ENCODE results near the gene TTLL11. TPM values are rescaled to one million over a fixed set of nuclear protein-coding genes. Genes with fewer than 3 reads are reported as not detected.

The TTLL11 gene
- total RNA-seq, 1 donor from 2014 or later, result 6.9 TPM

- Histone ChIP-seq H3K9me3 (ENCODE audit: insufficient read depth, low read depth, low read length) (no peaks in the 10 kb centered on the region), H3K9ac (ENCODE audit: low read length) (no peak overlapping the region), H3K27me3 (ENCODE audit: insufficient read depth, low read length) (peaks cover 3% of the 10 kb centered on the region), H3K4me2 (ENCODE audit: low read length) (no peak overlapping the region), H2AFZ (ENCODE audit: low read depth, low read length) (no peak overlapping the region), H3K4me1 (ENCODE audit: insufficient read depth, low read length) (peaks cover 18% of the 10 kb centered on the region), H3K4me3 (ENCODE audit: insufficient read depth, low read depth, low read length) (no peak overlapping the region), H3K27ac (ENCODE audit: low read depth, low read length) (no peak overlapping the region), H3K36me3 (ENCODE audit: insufficient read depth, low read length) (no peaks in the 10 kb centered on the region), H3K79me2 (ENCODE audit: insufficient read depth, low read length) (no peaks in the 10 kb centered on the region), H4K20me1 (ENCODE audit: insufficient read depth, low read length) (no peaks in the 10 kb centered on the region)
- TF ChIP-seq CTCF (IDR thresholded peaks at IDR 0.05; ENCODE audit: insufficient read depth, low read depth, low read length), result peak; percentile 96
- TF ChIP-seq EZH2 (IDR thresholded peaks at IDR 0.05; ENCODE audit: insufficient read depth, low read length), result no peak
- no peak overlapping the region for H3K27ac Mint-ChIP-seq (ENCODE audit: unreplicated experiment)
- H3K36me3 Mint-ChIP-seq (ENCODE audit: low read depth, unreplicated experiment), result no peaks in the 10 kb centered on the region
- no peaks in the 10 kb centered on the region for H3K9me3 Mint-ChIP-seq (ENCODE audit: unreplicated experiment)
- peaks cover 32% of the 10 kb centered on the region for H3K27me3 Mint-ChIP-seq (ENCODE audit: low read depth, unreplicated experiment)
- H3K4me1 Mint-ChIP-seq (ENCODE audit: low read depth, unreplicated experiment), result peaks cover 10% of the 10 kb centered on the region
- DNase-seq (ENCODE audit: low read depth) (peak; percentile 17), FAIRE-seq (no peak)
- no peak overlapping the region for H3K4me3 Mint-ChIP-seq (ENCODE audit: unreplicated experiment)
Measured at GRCh38 chr9:122122903-122123632, 30.0 kb upstream of the TTLL11 start.

GRCh38 chr9:122122468-122122867, 29.4 kb upstream of the TTLL11 start:
- Histone ChIP-seq H3K9ac (ENCODE audit: low read length) (no peak overlapping the region), H2AFZ (ENCODE audit: low read depth, low read length) (no peak overlapping the region), H3K4me2 (ENCODE audit: low read length) (no peak overlapping the region), H3K27me3 (ENCODE audit: insufficient read depth, low read length) (peaks cover 3% of the 10 kb centered on the region), H3K79me2 (ENCODE audit: insufficient read depth, low read length) (no peaks in the 10 kb centered on the region), H3K4me1 (ENCODE audit: insufficient read depth, low read length) (peaks cover 18% of the 10 kb centered on the region), H3K9me3 (ENCODE audit: insufficient read depth, low read depth, low read length) (no peaks in the 10 kb centered on the region), H3K27ac (ENCODE audit: low read depth, low read length) (no peak overlapping the region), H3K4me3 (ENCODE audit: insufficient read depth, low read depth, low read length) (no peak overlapping the region), H3K36me3 (ENCODE audit: insufficient read depth, low read length) (no peaks in the 10 kb centered on the region), H4K20me1 (ENCODE audit: insufficient read depth, low read length) (no peaks in the 10 kb centered on the region)
- H3K27ac Mint-ChIP-seq (ENCODE audit: unreplicated experiment), result no peak overlapping the region
- no peaks in the 10 kb centered on the region for H3K36me3 Mint-ChIP-seq (ENCODE audit: low read depth, unreplicated experiment)
- peaks cover 10% of the 10 kb centered on the region for H3K4me1 Mint-ChIP-seq (ENCODE audit: low read depth, unreplicated experiment)
- no peaks in the 10 kb centered on the region for H3K9me3 Mint-ChIP-seq (ENCODE audit: unreplicated experiment)
- FAIRE-seq (no peak), DNase-seq (ENCODE audit: low read depth) (no peak)
- H3K27me3 Mint-ChIP-seq (ENCODE audit: low read depth, unreplicated experiment), result peaks cover 32% of the 10 kb centered on the region
- no peak for TF ChIP-seq EZH2 (IDR thresholded peaks at IDR 0.05; ENCODE audit: insufficient read depth, low read length)
- no peak for TF ChIP-seq CTCF (IDR thresholded peaks at IDR 0.05; ENCODE audit: insufficient read depth, low read depth, low read length)
- no peak overlapping the region for H3K4me3 Mint-ChIP-seq (ENCODE audit: unreplicated experiment)

- no peaks in the 10 kb centered on the region for H3K9me3 Mint-ChIP-seq (ENCODE audit: unreplicated experiment)
- no peaks in the 10 kb centered on the region for H3K36me3 Mint-ChIP-seq (ENCODE audit: low read depth, unreplicated experiment)
- Histone ChIP-seq H2AFZ (ENCODE audit: low read depth, low read length) (no peak overlapping the region), H3K4me2 (ENCODE audit: low read length) (no peak overlapping the region), H3K9me3 (ENCODE audit: insufficient read depth, low read depth, low read length) (no peaks in the 10 kb centered on the region), H3K79me2 (ENCODE audit: insufficient read depth, low read length) (no peaks in the 10 kb centered on the region), H3K36me3 (ENCODE audit: insufficient read depth, low read length) (no peaks in the 10 kb centered on the region), H3K27me3 (ENCODE audit: insufficient read depth, low read length) (peaks cover 3% of the 10 kb centered on the region), H3K4me3 (ENCODE audit: insufficient read depth, low read depth, low read length) (no peak overlapping the region), H4K20me1 (ENCODE audit: insufficient read depth, low read length) (no peaks in the 10 kb centered on the region), H3K9ac (ENCODE audit: low read length) (no peak overlapping the region), H3K27ac (ENCODE audit: low read depth, low read length) (no peak overlapping the region), H3K4me1 (ENCODE audit: insufficient read depth, low read length) (peaks cover 17% of the 10 kb centered on the region)
- no peak for TF ChIP-seq CTCF (IDR thresholded peaks at IDR 0.05; ENCODE audit: insufficient read depth, low read depth, low read length)
- no peak for TF ChIP-seq EZH2 (IDR thresholded peaks at IDR 0.05; ENCODE audit: insufficient read depth, low read length)
- DNase-seq (ENCODE audit: low read depth) (no peak), FAIRE-seq (no peak)
- H3K4me1 Mint-ChIP-seq (ENCODE audit: low read depth, unreplicated experiment), result peaks cover 10% of the 10 kb centered on the region
- no peak overlapping the region for H3K4me3 Mint-ChIP-seq (ENCODE audit: unreplicated experiment)
- peaks cover 32% of the 10 kb centered on the region for H3K27me3 Mint-ChIP-seq (ENCODE audit: low read depth, unreplicated experiment)
- H3K27ac Mint-ChIP-seq (ENCODE audit: unreplicated experiment), result no peak overlapping the region
Measured at GRCh38 chr9:122121931-122122330, 28.8 kb upstream of the TTLL11 start.
